HCT116 (cell line): ENCODE data around the gene GABRA4.
A peak's percentile ranks its signal among the peaks of the same experiment; 100 is the strongest.

ENCODE experiments used
- ATF3 ChIP-seq: IDR thresholded peaks from 2 replicates; pipeline ENCODE4 v1.6.1; 2012
- EGR1 ChIP-seq: IDR thresholded peaks from 2 replicates; pipeline ENCODE4 v1.6.1; 2012; ENCODE audit warnings: low read depth
- ELF1 ChIP-seq: IDR thresholded peaks from 2 replicates; pipeline ENCODE4 v1.6.1; 2012; ENCODE audit warnings: low read depth, borderline replicate concordance
- EZH2 ChIP-seq: fragments of 200-600 bp; sonication (generic); IDR thresholded peaks from 2 replicates; pipeline ENCODE4 v1.6.1; 2017; ENCODE audit warnings: antibody characterized with exemption, mixed run types
- EZH2phosphoT487 ChIP-seq: fragments of 200-600 bp; IDR thresholded peaks from 2 replicates; pipeline ENCODE4 v1.6.1; 2018; ENCODE audit warnings: antibody characterized with exemption, borderline replicate concordance
- POLR2A ChIP-seq: IDR thresholded peaks from 2 replicates; pipeline ENCODE4 v1.7.0; 2011; ENCODE audit warnings: borderline replicate concordance; ENCODE audit not compliant: insufficient read depth, insufficient read length; ENCODE audit errors: extremely low read depth
- POLR2AphosphoS5 ChIP-seq: IDR thresholded peaks from 2 replicates; pipeline ENCODE4 v1.6.1; 2011; ENCODE audit warnings: mild to moderate bottlenecking, low read depth, low read length, moderate library complexity
- SP1 ChIP-seq: IDR thresholded peaks from 2 replicates; pipeline ENCODE4 v1.6.1; 2012; ENCODE audit warnings: low read depth
- TCF7L2 ChIP-seq: IDR thresholded peaks from 2 replicates; pipeline ENCODE4 v1.7.0; 2011; ENCODE audit warnings: borderline replicate concordance, inconsistent platforms; ENCODE audit not compliant: insufficient read depth, insufficient read length; ENCODE audit errors: extremely low read depth
- TF ChIP-seq, protein P1 (sequence below), 3 experiments: fragments of 200-600 bp in 1 of 3; sonication (generic) in 1 of 3; IDR thresholded peaks in 2 of 3; conservative IDR thresholded peaks in 1 of 3; 2 replicates each; pipeline ENCODE4 v1.5.1; 2012 to 2017; ENCODE audit warnings: low read depth in 2 of 3, low read length in 2 of 3, antibody characterized with exemption in 1 of 3, borderline replicate concordance in 1 of 3, control low read depth in 1 of 3, mild to moderate bottlenecking in 1 of 3, mixed read lengths in 1 of 3, mixed run types in 1 of 3, moderate library complexity in 1 of 3; ENCODE audit not compliant: insufficient read depth in 1 of 3
- TF ChIP-seq, protein P2 (sequence below): IDR thresholded peaks from 2 replicates; pipeline ENCODE4 v1.6.1; 2012; ENCODE audit warnings: low read depth
- TF ChIP-seq, protein P3 (sequence below): IDR thresholded peaks from 2 replicates; pipeline ENCODE4 v1.6.1; 2012

- no peak for TF ChIP-seq SP1
- TF ChIP-seq, protein P1, sequence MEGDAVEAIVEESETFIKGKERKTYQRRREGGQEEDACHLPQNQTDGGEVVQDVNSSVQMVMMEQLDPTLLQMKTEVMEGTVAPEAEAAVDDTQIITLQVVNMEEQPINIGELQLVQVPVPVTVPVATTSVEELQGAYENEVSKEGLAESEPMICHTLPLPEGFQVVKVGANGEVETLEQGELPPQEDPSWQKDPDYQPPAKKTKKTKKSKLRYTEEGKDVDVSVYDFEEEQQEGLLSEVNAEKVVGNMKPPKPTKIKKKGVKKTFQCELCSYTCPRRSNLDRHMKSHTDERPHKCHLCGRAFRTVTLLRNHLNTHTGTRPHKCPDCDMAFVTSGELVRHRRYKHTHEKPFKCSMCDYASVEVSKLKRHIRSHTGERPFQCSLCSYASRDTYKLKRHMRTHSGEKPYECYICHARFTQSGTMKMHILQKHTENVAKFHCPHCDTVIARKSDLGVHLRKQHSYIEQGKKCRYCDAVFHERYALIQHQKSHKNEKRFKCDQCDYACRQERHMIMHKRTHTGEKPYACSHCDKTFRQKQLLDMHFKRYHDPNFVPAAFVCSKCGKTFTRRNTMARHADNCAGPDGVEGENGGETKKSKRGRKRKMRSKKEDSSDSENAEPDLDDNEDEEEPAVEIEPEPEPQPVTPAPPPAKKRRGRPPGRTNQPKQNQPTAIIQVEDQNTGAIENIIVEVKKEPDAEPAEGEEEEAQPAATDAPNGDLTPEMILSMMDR (IDR thresholded peaks at IDR 0.05 in 2 of 3, conservative IDR thresholded peaks at IDR 0.05 in 1 of 3; ENCODE audit: borderline replicate concordance in 1 of 3, insufficient read depth in 1 of 3, low read depth in 2 of 3, low read length in 2 of 3) = peak in 1 of 3 experiments; percentile 16; a peak in 1 of 6 replicates
- TF ChIP-seq, protein P2, sequence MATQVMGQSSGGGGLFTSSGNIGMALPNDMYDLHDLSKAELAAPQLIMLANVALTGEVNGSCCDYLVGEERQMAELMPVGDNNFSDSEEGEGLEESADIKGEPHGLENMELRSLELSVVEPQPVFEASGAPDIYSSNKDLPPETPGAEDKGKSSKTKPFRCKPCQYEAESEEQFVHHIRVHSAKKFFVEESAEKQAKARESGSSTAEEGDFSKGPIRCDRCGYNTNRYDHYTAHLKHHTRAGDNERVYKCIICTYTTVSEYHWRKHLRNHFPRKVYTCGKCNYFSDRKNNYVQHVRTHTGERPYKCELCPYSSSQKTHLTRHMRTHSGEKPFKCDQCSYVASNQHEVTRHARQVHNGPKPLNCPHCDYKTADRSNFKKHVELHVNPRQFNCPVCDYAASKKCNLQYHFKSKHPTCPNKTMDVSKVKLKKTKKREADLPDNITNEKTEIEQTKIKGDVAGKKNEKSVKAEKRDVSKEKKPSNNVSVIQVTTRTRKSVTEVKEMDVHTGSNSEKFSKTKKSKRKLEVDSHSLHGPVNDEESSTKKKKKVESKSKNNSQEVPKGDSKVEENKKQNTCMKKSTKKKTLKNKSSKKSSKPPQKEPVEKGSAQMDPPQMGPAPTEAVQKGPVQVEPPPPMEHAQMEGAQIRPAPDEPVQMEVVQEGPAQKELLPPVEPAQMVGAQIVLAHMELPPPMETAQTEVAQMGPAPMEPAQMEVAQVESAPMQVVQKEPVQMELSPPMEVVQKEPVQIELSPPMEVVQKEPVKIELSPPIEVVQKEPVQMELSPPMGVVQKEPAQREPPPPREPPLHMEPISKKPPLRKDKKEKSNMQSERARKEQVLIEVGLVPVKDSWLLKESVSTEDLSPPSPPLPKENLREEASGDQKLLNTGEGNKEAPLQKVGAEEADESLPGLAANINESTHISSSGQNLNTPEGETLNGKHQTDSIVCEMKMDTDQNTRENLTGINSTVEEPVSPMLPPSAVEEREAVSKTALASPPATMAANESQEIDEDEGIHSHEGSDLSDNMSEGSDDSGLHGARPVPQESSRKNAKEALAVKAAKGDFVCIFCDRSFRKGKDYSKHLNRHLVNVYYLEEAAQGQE = no peak
- no peak for TF ChIP-seq EZH2phosphoT487
- TF ChIP-seq EZH2 = no peak
- TF ChIP-seq ATF3 = no peak
- TF ChIP-seq POLR2A = no peak
- no peak for TF ChIP-seq TCF7L2
- TF ChIP-seq EGR1 = no peak
- TF ChIP-seq, protein P3, sequence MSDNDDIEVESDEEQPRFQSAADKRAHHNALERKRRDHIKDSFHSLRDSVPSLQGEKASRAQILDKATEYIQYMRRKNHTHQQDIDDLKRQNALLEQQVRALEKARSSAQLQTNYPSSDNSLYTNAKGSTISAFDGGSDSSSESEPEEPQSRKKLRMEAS = no peak
- no peak for TF ChIP-seq ELF1
- no peak for TF ChIP-seq POLR2AphosphoS5
Measured at GRCh38 chr4:46886711-46887110, 106.7 kb downstream of the GABRA4 start.
